Mesenchymal stem cell (in vitro differentiated cells and primary cell): Measurements from ENCODE around the gene GGCX.

Source experiments
- DNase-seq: peaks from one replicate; pipeline ENCODE4 v3.0.0-alpha.2; 2013
- H2AFZ ChIP-seq: one replicate; pipeline ENCODE4 v1.6.1; 2013; ENCODE audit warnings: low read depth, mild to moderate bottlenecking, control low read depth, inconsistent platforms, low read length, moderate library complexity
- H2AK5ac ChIP-seq: 2 replicates; pipeline ENCODE4 v1.6.1; 2013; ENCODE audit warnings: low read length, moderate library complexity, mild to moderate bottlenecking, inconsistent platforms; ENCODE audit not compliant: severe bottlenecking
- H2BK120ac ChIP-seq: one replicate; pipeline ENCODE4 v1.6.1; 2013; ENCODE audit warnings: low read depth, mild to moderate bottlenecking, inconsistent platforms, low read length, moderate library complexity
- H2BK12ac ChIP-seq, 2 experiments: one replicate each; pipeline ENCODE4 v1.6.1; 2013; ENCODE audit warnings: inconsistent platforms in 2 of 2, low read length in 2 of 2, mild to moderate bottlenecking in 2 of 2, moderate library complexity in 2 of 2, control low read depth in 1 of 2
- H2BK15ac ChIP-seq: one replicate; pipeline ENCODE4 v1.6.1; 2013; ENCODE audit warnings: mild to moderate bottlenecking, low read depth, inconsistent platforms; ENCODE audit not compliant: poor library complexity, severe bottlenecking
- H2BK5ac ChIP-seq: 2 replicates; pipeline ENCODE4 v1.6.1; 2013; ENCODE audit warnings: low read depth, mild to moderate bottlenecking, low read length, control low read depth, inconsistent platforms; ENCODE audit not compliant: poor library complexity, severe bottlenecking
- H3K14ac ChIP-seq, 2 experiments: one replicate each; pipeline ENCODE4 v1.6.1; 2013; ENCODE audit warnings: inconsistent platforms in 2 of 2, low read length in 2 of 2, control low read depth in 1 of 2, mild to moderate bottlenecking in 1 of 2, moderate library complexity in 1 of 2
- H3K18ac ChIP-seq, 2 experiments: one replicate each; pipeline ENCODE4 v1.6.1; 2013; ENCODE audit warnings: inconsistent platforms in 2 of 2, low read length in 2 of 2, control low read depth in 1 of 2, low read depth in 1 of 2, mild to moderate bottlenecking in 1 of 2
- H3K23ac ChIP-seq, 2 experiments: one replicate each; pipeline ENCODE4 v1.6.1; 2013; ENCODE audit warnings: inconsistent platforms in 2 of 2, low read length in 2 of 2, mild to moderate bottlenecking in 2 of 2, moderate library complexity in 2 of 2, control low read depth in 1 of 2
- H3K27ac ChIP-seq: 2 replicates; pipeline ENCODE4 v1.5.1; 2013; ENCODE audit warnings: mild to moderate bottlenecking, moderate library complexity, low read length, control low read depth, inconsistent platforms; ENCODE audit not compliant: poor library complexity, severe bottlenecking
- H3K27me3 ChIP-seq, 2 experiments: 2 replicates each; pipeline versions ENCODE4 v1.6.1 to v1.7.0; 2013; ENCODE audit warnings: low read length in 2 of 2, mild to moderate bottlenecking in 2 of 2, moderate library complexity in 2 of 2, control low read depth in 1 of 2, inconsistent platforms in 1 of 2; ENCODE audit not compliant: control insufficient read depth in 1 of 2, insufficient read depth in 1 of 2
- H3K36me3 ChIP-seq, 2 experiments: 2 replicates each; pipeline versions ENCODE4 v1.6.1 to v1.7.0; 2013; ENCODE audit warnings: low read length in 2 of 2, control low read depth in 1 of 2, inconsistent platforms in 1 of 2, low read depth in 1 of 2, mild to moderate bottlenecking in 1 of 2; ENCODE audit not compliant: insufficient read depth in 2 of 2, control insufficient read depth in 1 of 2
- H3K4ac ChIP-seq, 2 experiments: one replicate each; pipeline ENCODE4 v1.6.1; 2013; ENCODE audit warnings: inconsistent platforms in 2 of 2, low read length in 2 of 2, mild to moderate bottlenecking in 2 of 2, moderate library complexity in 2 of 2, control low read depth in 1 of 2, low read depth in 1 of 2
- H3K4me1 ChIP-seq: 2 replicates; pipeline ENCODE4 v1.6.1; 2013; ENCODE audit warnings: low read depth, low read length, control low read depth; ENCODE audit not compliant: control insufficient read depth, insufficient read depth
- H3K4me2 ChIP-seq: 2 replicates; pipeline ENCODE4 v1.6.1; 2013; ENCODE audit warnings: low read length, mild to moderate bottlenecking, inconsistent platforms; ENCODE audit not compliant: poor library complexity, severe bottlenecking
- H3K4me3 ChIP-seq, 2 experiments: 2 replicates each; pipeline versions ENCODE4 v1.5.1 to v1.7.0; 2013; ENCODE audit warnings: low read length in 2 of 2, mild to moderate bottlenecking in 2 of 2, control low read depth in 1 of 2, low read depth in 1 of 2; ENCODE audit not compliant: insufficient read depth in 1 of 2
- H3K79me1 ChIP-seq: replicated peaks from 2 replicates; pipeline ENCODE4 v1.6.1; 2013; ENCODE audit warnings: mild to moderate bottlenecking, control low read depth, low read length, inconsistent platforms; ENCODE audit not compliant: poor library complexity, severe bottlenecking
- H3K9ac ChIP-seq: 2 replicates; pipeline ENCODE4 v1.7.0; 2013; ENCODE audit warnings: mild to moderate bottlenecking, low read length, moderate library complexity
- H3K9me3 ChIP-seq: 2 replicates; pipeline ENCODE4 v1.7.0; 2013; ENCODE audit warnings: mild to moderate bottlenecking, low read length; ENCODE audit not compliant: control insufficient read depth
- H4K8ac ChIP-seq: one replicate; pipeline ENCODE4 v1.6.1; 2013; ENCODE audit warnings: inconsistent platforms, mild to moderate bottlenecking, low read length, moderate library complexity
- H4K91ac ChIP-seq: one replicate; pipeline ENCODE4 v1.6.1; 2013; ENCODE audit warnings: mild to moderate bottlenecking, low read length, inconsistent platforms
- WGBS: methylation state at CpG from one replicate; pipeline ENCODE4 v1.1.7; 2013; ENCODE audit warnings: mixed read lengths; 5-methylcytosine and 5-hydroxymethylcytosine counted together

Gene GGCX

GRCh38 chr2:85589982-85590791, 28.9 kb upstream of the GGCX start:
- WGBS = 52% methylated on average over 7 of the region's 7 CpGs
- Histone ChIP-seq H3K18ac (peak overlapping the region; percentile 58 to 80), H2BK120ac (no peak overlapping the region), H2BK12ac (peak overlapping the region; percentile 44 to 45), H3K79me1 (peaks cover 9% of the 10 kb centered on the region), H3K4me2 (no peak overlapping the region), H3K9ac (peak overlapping the region; percentile 67), H3K14ac (no peak overlapping the region), H2AFZ (peak overlapping the region; percentile 10), H3K23ac (no peak overlapping the region), H3K4me3 (peak overlapping the region in 1 of 2 experiments; percentile 47), H3K27ac (peak overlapping the region; percentile 62), H3K4ac (peak overlapping the region; percentile 20 to 54), H2AK5ac (no peak overlapping the region), H3K9me3 (no peaks in the 10 kb centered on the region), H2BK5ac (no peak overlapping the region), H4K8ac (peak overlapping the region; percentile 82), H4K91ac (peak overlapping the region; percentile 68), H2BK15ac (no peak overlapping the region), H3K4me1 (peaks cover 31% of the 10 kb centered on the region), H3K36me3 (peaks cover 7 to 9% of the 10 kb centered on the region in 2 experiments), H3K27me3 (no peaks in the 10 kb centered on the region)
- DNase-seq = peak; percentile 86

- Histone ChIP-seq H2BK15ac (no peak overlapping the region), H3K9ac (no peak overlapping the region), H2AFZ (no peak overlapping the region), H2BK12ac (peak overlapping the region in 1 of 2 experiments; percentile 56), H2AK5ac (peak overlapping the region; percentile 56), H3K27me3 (no peaks in the 10 kb centered on the region), H3K14ac (no peak overlapping the region), H3K79me1 (peaks cover 5% of the 10 kb centered on the region), H3K4me3 (no peak overlapping the region), H3K27ac (peak overlapping the region; percentile 15), H3K18ac (no peak overlapping the region), H3K4me1 (peaks cover 35% of the 10 kb centered on the region), H3K4me2 (no peak overlapping the region), H3K4ac (no peak overlapping the region), H3K23ac (no peak overlapping the region), H4K8ac (no peak overlapping the region), H3K9me3 (no peaks in the 10 kb centered on the region), H3K36me3 (peaks cover 7 to 13% of the 10 kb centered on the region in 2 experiments), H2BK120ac (no peak overlapping the region), H4K91ac (no peak overlapping the region), H2BK5ac (no peak overlapping the region)
- DNase-seq = no peak
- 95% methylated on average over 4 of the region's 4 CpGs for WGBS
Measured at GRCh38 chr2:85589181-85589580, 27.9 kb upstream of the GGCX start.

- H3K27ac ChIP-seq = peak overlapping the region; percentile 18
- H2BK15ac ChIP-seq = no peak overlapping the region
- no peak overlapping the region for H3K14ac ChIP-seq
- H2AK5ac ChIP-seq = peak overlapping the region; percentile 75
- peaks cover 34% of the 10 kb centered on the region for H3K4me1 ChIP-seq
- no peaks in the 10 kb centered on the region for H3K9me3 ChIP-seq
- no peak overlapping the region for H3K4me2 ChIP-seq
- peak overlapping the region; percentile 65 to 70 for H2BK12ac ChIP-seq
- H2BK5ac ChIP-seq = no peak overlapping the region
- H3K23ac ChIP-seq = no peak overlapping the region
- H2BK120ac ChIP-seq = peak overlapping the region; percentile 9
- no peaks in the 10 kb centered on the region for H3K27me3 ChIP-seq
- no peak overlapping the region for H3K18ac ChIP-seq
- H3K4me3 ChIP-seq = no peak overlapping the region
- H4K91ac ChIP-seq = peak overlapping the region; percentile 28
- no peak overlapping the region for H4K8ac ChIP-seq
- H3K9ac ChIP-seq = no peak overlapping the region
- peak overlapping the region in 1 of 2 experiments; percentile 18 for H3K4ac ChIP-seq
- 93% methylated on average over 4 of the region's 4 CpGs for WGBS
- H3K79me1 ChIP-seq = peaks cover 3% of the 10 kb centered on the region
- peaks cover 7 to 14% of the 10 kb centered on the region in 2 experiments for H3K36me3 ChIP-seq
- DNase-seq = no peak
- H2AFZ ChIP-seq = no peak overlapping the region
Measured at GRCh38 chr2:85588645-85589044, 27.4 kb upstream of the GGCX start.

- Histone ChIP-seq H3K18ac (peak overlapping the region in 1 of 2 experiments; percentile 18), H2BK5ac (no peak overlapping the region), H3K27me3 (no peaks in the 10 kb centered on the region), H2AK5ac (peak overlapping the region; percentile 75), H3K14ac (no peak overlapping the region), H3K9me3 (no peaks in the 10 kb centered on the region), H2BK15ac (no peak overlapping the region), H3K79me1 (peaks cover 3% of the 10 kb centered on the region), H2BK120ac (peak overlapping the region; percentile 9), H4K8ac (no peak overlapping the region), H3K4me3 (no peak overlapping the region), H3K36me3 (peaks cover 6 to 17% of the 10 kb centered on the region in 2 experiments), H2BK12ac (peak overlapping the region; percentile 29 to 65), H3K4me1 (peaks cover 34% of the 10 kb centered on the region), H3K27ac (peak overlapping the region; percentile 18), H3K9ac (no peak overlapping the region), H4K91ac (no peak overlapping the region), H3K4ac (no peak overlapping the region), H3K23ac (no peak overlapping the region), H2AFZ (no peak overlapping the region), H3K4me2 (no peak overlapping the region)
- no peak for DNase-seq
- WGBS = 79% methylated on average over 4 of the region's 4 CpGs
Measured at GRCh38 chr2:85588236-85588635, 26.9 kb upstream of the GGCX start.
